ENCODE results near the gene ZNF407. TPM values are rescaled to one million over a fixed set of nuclear protein-coding genes. Genes with fewer than 3 reads are reported as not detected.

ZNF407 gene
- total RNA-seq, 1 experiment from 2014 or later = 7.6 TPM

- H3K9me2 ChIP-seq (ENCODE audit: insufficient read depth) = no peaks in the 10 kb centered on the region
- no peak overlapping the region for H3K27ac ChIP-seq (ENCODE audit: low read depth, low read length)
- DNase-seq (ENCODE audit: low read depth, low spot score) (no peak), ATAC-seq (no peak)
- ChIA-PET POLR2A (no interaction called here), RAD21 (ENCODE audit: low non-redundant PET in 1 of 2, low total read pairs in 2 of 2, uncharacterized antibody in 2 of 2, unreplicated experiment in 2 of 2) (no interaction called here), CTCF (no interaction called here)
- no peaks in the 10 kb centered on the region for H3K4me1 ChIP-seq (ENCODE audit: control insufficient read depth in 1 of 2, insufficient read depth in 2 of 2, low read length in 2 of 2)
- intact Hi-C loops (cut with micrococcal nuclease) = loop anchor here (10.0 kb wide), 1 partner anchor 505 kb away; no protein-coding TSS in a partner anchor
- peaks cover 7% of the 10 kb centered on the region for H3K27me3 ChIP-seq (ENCODE audit: insufficient read depth, low read length)
- no peak overlapping the region for H3K4me3 ChIP-seq (replicated peaks in 1 of 2; ENCODE audit: low read depth in 1 of 2, low read length in 2 of 2)
- H3K9me3 ChIP-seq (ENCODE audit: control insufficient read depth in 1 of 2, insufficient read depth in 1 of 2, low read depth in 1 of 2, low read length in 2 of 2) = peaks cover 0 to 6% of the 10 kb centered on the region in 2 experiments; a peak in 1 of 4 replicates
- H3K79me2 ChIP-seq (ENCODE audit: insufficient read depth, low read length) = no peaks in the 10 kb centered on the region
- H4K20me1 ChIP-seq (ENCODE audit: insufficient read depth) = no peaks in the 10 kb centered on the region
- H3K4me2 ChIP-seq (ENCODE audit: low read length) = no peak overlapping the region
- H2AFZ ChIP-seq (ENCODE audit: low read depth, low read length, poor library complexity, severe bottlenecking) = no peak overlapping the region
- no TSS peak for BruUV-seq (replicated peaks)
- H3K9ac ChIP-seq (ENCODE audit: low read length) = no peak overlapping the region
- H3K36me3 ChIP-seq (ENCODE audit: control insufficient read depth in 1 of 2, insufficient read depth in 2 of 2, low read length in 2 of 2) = no peaks in the 10 kb centered on the region
- TF ChIP-seq POLR2A (IDR thresholded peaks at IDR 0.05; ENCODE audit: borderline replicate concordance, extremely low read depth, insufficient read depth, insufficient read length) = no peak
- no peak for TF ChIP-seq ELF1 (IDR thresholded peaks at IDR 0.05; ENCODE audit: borderline replicate concordance, low read depth)
- TF ChIP-seq SP1 (IDR thresholded peaks at IDR 0.05; ENCODE audit: low read depth) = no peak
- no peak for TF ChIP-seq ATF3 (IDR thresholded peaks at IDR 0.05)
- no peak for TF ChIP-seq SRF (IDR thresholded peaks at IDR 0.05; ENCODE audit: low read depth)
Measured at GRCh38 chr18:74549591-74550104, 48.0 kb upstream of the ZNF407 start.

- Histone ChIP-seq H3K27ac (ENCODE audit: low read depth, low read length) (no peak overlapping the region), H3K4me1 (ENCODE audit: control insufficient read depth in 1 of 2, insufficient read depth in 2 of 2, low read length in 2 of 2) (no peaks in the 10 kb centered on the region), H3K4me3 (replicated peaks in 1 of 2; ENCODE audit: low read depth in 1 of 2, low read length in 2 of 2) (no peak overlapping the region), H3K36me3 (ENCODE audit: control insufficient read depth in 1 of 2, insufficient read depth in 2 of 2, low read length in 2 of 2) (no peaks in the 10 kb centered on the region), H3K9me3 (ENCODE audit: control insufficient read depth in 1 of 2, insufficient read depth in 1 of 2, low read depth in 1 of 2, low read length in 2 of 2) (peaks cover 0 to 6% of the 10 kb centered on the region in 2 experiments; a peak in 1 of 4 replicates), H3K27me3 (ENCODE audit: insufficient read depth, low read length) (peaks cover 16% of the 10 kb centered on the region), H3K79me2 (ENCODE audit: insufficient read depth, low read length) (no peaks in the 10 kb centered on the region), H3K4me2 (ENCODE audit: low read length) (no peak overlapping the region), H3K9me2 (ENCODE audit: insufficient read depth) (no peaks in the 10 kb centered on the region), H4K20me1 (ENCODE audit: insufficient read depth) (no peaks in the 10 kb centered on the region), H3K9ac (ENCODE audit: low read length) (no peak overlapping the region), H2AFZ (ENCODE audit: low read depth, low read length, poor library complexity, severe bottlenecking) (no peak overlapping the region)
- DNase-seq (ENCODE audit: low read depth, low spot score) = no peak
- BruUV-seq (replicated peaks) = no TSS peak
- ChIA-PET RAD21 (ENCODE audit: low non-redundant PET in 1 of 2, low total read pairs in 2 of 2, uncharacterized antibody in 2 of 2, unreplicated experiment in 2 of 2) (no interaction called here), POLR2A (no interaction called here), CTCF (interaction anchor here (1.3 to 1.6 kb wide), 4 partner anchors 197 to 353 kb away, joined by 3 to 57 read pairs (median 12); no protein-coding TSS in a partner anchor)
- no peak for ATAC-seq
- intact Hi-C loops (cut with micrococcal nuclease) = loop anchor here (10.0 kb wide), 1 partner anchor 506 kb away; no protein-coding TSS in a partner anchor
- TF ChIP-seq CTCF (IDR thresholded peaks at IDR 0.05 in 2 of 3, conservative IDR thresholded peaks at IDR 0.05 in 1 of 3; ENCODE audit: borderline replicate concordance in 1 of 3, insufficient read depth in 1 of 3, low read depth in 2 of 3, low read length in 2 of 3) (no peak), CEBPB (IDR thresholded peaks at IDR 0.05; ENCODE audit: low read depth) (no peak), ZBTB33 (IDR thresholded peaks at IDR 0.05; ENCODE audit: extremely low read depth, insufficient replicate concordance, low read length) (no peak), POLR2AphosphoS5 (IDR thresholded peaks at IDR 0.05; ENCODE audit: low read depth, low read length) (no peak), JUND (IDR thresholded peaks at IDR 0.05) (no peak), CBX3 (IDR thresholded peaks at IDR 0.05; ENCODE audit: low read depth) (no peak), MAX (IDR thresholded peaks at IDR 0.05) (no peak), ZNF274 (IDR thresholded peaks at IDR 0.05; ENCODE audit: low read depth, low read length) (no peak), EGR1 (IDR thresholded peaks at IDR 0.05; ENCODE audit: low read depth) (no peak)
Measured at GRCh38 chr18:74550886-74551285, 46.8 kb upstream of the ZNF407 start.
